A204.1 (cell line): ENCODE measurements around the gene GLYR1.
"Not testable (repeated sequence)": the region's sequence is repeated elsewhere in the genome, so short reads cannot be mapped to it uniquely, and the experiment has no call there.

Source experiments
- FAIRE-seq: peaks from 2 replicates; lab custom pipeline; 2012; peaks lifted over from hg19 to GRCh38; lab: Jason Lieb, UNC

Gene GLYR1

DNA sequence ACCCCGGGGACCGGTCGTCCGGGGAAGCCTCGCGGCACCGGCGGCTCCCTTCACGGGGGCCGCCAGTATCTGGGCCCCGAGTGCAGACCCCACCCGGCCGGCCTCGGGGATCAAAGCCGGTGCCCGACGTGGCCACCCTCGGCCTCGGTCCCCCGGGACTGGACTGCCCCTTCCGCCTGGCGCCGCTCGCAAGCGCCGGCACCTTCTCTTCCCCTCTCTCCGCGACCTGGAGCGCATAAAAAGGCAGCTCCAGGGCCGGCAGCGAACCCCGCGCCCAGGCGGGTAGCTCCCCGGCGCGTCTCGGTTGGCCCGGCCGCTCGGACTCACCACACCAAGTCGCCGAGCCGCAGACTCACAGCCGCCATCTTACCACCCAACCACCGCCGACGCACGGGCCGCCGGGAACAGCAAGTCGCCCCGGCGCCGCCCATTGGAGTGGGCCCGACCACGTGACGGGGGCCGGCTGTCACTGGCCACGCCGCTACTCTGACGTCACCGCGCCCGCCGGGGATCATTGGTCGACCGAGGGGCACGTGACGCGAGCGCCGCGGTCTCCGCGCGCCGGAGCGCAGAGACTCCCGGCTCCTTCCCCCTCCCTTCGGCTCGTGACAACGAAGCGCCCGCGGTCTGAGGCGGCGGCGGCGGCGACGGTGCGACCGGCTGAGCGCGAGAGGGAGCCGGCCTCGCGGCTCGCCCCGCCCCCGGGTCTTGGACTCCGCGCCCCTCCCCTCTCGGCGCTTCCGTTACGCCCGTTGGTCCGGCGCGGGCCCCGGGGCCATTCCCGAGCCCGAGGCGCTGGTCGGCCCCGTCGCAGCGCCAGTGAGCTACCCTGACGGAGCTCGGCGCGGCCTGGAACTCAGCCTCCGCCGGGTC is at the start of gene GLYR1, which contains the start of gene UBN1:
TSS of gene GLYR1 (minus strand) at position 388 of the 873 bp plus-strand sequence. CDS start at position 365, 23 bp downstream.
TSS of gene UBN1 (plus strand) at position 581 of the 873 bp plus-strand sequence. CDS start 5,437 bp downstream, outside the sequence.
- FAIRE-seq = no peak

DNA sequence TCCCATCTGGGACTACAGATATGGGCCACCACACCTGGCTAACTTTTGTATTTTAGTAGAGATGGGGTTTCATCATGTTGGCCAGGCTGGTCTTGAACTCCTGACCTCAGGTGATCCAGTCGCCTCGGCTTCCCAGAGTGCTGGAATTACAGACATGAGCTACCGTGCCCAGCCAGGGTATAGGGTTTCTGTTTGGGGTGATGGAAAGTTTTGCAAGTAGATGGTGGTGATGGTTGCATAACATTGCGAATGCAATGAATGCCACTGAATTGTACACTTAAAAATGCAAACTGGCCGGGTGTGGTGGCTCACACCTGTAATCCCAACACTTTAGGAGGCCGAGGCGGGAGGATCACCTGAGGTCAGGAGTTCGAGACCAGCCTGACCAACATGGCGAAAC is 49.7 kb upstream of the GLYR1 start:
- not testable (repeated sequence) for FAIRE-seq

DNA sequence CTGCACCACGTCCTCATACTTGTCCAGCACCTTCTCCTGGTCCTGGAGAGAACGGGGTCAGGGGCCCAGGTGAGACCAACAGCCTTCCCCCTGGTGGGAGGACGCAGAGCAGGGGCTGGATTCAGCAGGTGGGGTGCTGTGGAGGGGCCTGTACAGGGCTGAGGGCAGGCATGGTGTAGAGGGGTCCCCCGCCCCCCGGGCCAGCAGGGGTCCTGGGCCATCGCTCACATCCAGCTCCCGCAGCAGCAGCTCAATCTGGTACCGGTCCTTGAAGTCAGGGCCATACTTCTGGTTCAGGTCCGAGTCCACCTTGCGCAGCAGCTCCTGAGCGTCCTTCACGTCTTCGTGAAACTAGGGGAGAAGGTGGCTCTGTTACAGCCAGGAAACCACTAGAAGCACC is 48.3 kb upstream of the GLYR1 start:
- no peak for FAIRE-seq

DNA sequence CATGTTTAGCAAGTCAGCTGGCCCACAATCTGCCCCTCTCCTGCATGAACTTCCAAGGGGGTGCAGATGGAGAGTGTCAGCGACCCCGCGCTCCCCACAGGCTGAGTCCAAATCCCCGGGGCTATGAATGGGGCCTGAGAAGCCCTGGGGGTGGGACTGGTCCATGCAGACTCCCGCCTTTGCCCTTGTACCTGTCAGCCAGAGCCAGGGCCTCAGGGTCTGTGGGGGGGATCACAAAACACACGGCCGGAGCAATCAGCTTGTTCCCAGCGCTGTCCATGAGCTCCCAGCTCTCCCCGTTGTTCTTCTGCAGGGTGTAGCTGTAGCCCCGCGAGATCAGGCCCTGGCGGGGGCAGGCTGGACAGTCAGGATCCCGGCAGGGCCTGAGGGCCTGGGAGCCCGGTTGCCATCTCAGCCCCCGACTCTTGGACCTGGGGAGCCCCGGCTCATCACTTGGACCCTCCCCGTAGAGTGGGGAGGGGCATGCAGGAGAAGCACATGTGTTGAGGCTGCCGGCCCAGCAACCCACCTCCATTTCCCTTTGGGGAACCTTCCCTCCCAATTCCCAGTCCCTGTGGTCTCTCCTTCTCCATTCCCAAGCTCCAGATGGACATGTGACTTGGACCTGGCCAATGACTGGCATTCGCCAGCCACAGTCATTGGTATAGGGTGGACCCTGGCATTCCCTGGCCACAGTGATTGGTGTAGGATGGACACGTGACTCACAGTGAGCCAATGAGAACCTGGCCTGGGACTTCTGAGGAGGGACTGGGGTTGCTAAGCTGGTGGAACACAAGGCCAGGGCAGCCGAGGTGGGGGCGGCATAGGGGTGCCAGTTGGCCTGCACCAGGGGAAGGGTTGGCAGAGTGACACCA is 47.4 kb upstream of the GLYR1 start:
- FAIRE-seq = no peak

DNA sequence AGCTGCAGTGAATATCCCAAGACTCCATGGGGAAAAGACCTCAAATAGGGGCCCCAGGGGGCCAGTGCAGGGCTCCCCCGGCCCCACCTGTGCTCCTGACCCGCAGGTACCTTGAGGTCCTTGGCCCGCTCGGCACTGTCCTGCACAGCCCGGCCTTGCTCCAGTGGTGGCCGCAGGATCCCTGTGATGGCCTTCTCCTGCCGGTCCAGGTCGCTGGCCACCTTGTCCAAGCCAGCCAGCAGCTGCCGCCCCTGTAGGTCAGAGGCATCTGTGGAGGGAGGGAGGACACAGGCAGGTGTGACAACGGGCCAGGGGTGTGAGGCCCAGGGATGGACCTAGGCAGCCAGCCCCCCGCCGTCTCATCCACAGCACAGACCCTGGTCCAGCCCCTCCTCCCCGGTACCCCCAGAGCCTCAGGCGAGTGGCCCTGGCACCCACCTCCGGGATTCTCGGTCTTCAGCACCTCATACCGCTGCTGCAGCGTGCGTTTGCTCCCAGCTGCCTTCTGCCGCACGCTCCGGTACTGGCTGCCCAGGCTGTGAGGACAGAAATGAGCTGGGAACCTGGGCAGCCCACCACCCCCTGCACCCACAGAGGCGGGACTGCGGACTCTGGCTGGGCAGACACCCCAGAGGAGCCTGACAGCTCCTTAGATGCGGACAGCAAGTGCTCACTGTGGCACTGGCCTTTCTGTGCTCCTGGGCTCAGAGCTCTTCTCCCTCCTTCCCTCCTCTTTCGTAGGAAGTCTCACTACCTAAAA is 46.2 kb upstream of the GLYR1 start:
- FAIRE-seq = no peak

DNA sequence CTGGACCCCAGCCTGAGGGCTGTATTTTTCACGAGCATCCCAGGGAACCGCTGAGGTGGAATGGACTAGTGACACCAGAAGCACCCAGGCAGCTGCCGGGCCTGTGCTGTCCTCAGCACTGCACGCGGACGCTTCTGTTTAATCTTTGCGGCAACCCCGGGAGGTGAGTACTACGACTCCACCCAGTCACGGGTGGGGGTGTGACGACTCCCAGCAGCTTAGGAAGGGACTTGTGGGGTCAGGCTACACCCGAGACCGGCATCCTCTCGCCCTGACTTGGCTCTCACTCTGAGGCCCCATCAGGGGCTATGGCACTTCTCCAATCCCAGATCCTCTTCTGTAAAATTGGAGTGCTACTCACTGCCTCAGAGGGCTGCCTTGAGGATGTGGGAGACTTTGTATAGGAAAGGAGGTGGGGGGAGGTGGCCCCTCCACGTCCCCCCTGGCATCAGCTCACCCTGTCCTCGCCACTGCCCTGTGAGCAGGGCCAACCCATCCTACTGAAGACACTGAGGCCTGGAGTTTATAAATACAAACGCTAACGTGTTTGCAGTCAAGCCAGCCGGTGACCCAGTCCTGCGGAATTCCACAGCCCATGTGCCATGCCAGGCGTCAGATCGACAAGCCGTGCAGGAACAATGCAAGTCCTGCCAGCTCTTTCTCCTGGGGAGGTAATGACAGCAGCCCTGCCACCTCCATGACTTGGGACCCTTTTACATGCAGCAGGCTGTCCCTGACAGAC is 45.4 kb upstream of the GLYR1 start:
- no peak for FAIRE-seq

DNA sequence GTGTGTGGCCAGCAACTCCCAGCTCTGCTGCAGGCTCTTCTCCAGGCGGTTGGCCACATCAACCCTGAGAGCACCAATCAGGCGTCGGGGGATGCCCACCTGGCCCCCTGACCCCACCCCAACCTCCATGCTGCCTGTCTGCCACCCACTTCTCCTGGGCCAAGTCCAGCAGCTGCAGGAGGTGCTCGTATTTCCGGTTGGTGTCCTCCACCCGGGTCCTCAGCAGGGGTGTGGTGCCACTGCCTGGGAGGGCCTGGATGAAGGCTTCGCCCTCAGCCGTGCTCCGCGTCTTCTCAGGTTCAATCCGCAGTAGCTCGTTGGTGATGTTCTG is 44.8 kb upstream of the GLYR1 start:
- no peak for FAIRE-seq

DNA sequence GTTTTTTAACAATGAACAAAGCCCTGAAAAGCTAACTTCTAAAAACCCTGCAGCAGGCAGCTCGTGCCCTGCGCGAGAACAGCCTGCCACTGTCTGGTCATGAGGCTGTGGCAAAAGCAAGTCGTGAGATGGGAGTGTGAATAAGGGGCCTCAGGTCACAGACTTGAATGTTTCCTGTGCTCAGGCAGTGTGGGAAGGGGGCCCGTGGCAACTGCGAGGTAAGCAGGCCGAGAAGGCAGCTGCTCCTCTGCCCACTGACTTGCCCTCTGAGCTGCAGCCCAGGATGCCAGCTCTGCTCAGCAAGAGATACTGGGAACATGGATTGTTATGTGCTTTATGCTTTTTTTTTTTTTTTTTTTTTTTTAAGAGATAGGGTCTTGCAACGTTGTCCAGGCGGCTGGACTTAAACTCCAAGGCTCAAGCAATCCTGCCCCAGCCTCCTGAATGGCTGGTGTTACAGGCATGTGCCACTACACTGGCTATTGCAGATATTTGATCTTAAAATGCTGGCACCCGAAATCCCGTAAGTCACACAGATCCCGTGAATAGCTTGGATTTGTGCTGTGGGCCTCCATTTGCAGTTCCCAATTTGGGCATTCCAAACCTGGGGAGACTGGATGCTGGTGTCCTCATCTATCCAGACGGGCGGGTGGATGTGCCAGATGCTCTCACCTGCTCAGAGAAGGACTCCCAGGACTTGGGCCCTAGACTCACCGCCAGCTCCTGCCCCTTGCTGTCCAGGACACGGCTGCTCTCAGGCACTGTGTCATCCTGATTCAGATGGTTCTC is 44.2 kb upstream of the GLYR1 start:
- no peak for FAIRE-seq

DNA sequence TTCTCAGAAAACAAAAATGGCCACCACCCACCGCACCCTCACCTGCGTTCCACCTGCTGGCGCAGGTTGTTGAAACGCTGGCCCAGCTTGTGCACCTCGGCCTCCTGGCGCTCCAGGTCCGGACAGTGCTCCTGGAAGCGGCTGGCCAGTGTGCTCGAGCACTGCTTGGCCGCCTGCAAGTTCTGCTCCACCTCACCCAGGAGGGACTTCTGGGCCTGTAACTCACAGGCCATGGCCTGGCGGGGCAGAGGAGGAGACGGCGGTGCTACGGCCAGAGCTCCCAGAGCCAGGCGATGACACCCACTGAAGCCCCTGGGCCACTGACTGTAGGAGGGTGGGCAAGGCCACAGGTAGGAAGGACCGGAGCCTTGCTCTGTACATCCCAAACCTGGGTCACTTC is 43.6 kb upstream of the GLYR1 start:
- no peak for FAIRE-seq

DNA sequence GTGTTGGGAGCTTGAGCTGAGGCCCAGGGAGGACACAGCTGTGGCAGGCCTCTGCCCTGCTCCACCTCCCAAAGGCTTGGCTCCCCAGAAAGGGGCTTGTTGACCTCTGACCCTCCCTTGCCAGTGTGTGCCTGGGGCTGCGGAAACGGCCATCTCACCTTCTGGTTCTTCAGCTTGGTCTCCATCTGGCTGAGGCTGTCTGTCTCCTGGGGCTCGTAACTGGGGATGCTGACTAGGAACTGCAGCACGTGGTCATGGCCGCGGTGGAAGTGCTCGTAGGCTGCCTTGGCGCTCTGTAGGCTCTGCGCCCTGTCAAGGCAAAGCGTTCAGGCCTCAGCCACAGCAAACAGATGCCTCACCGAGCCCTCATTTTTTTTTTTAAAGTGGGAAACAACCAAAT is 42.9 kb upstream of the GLYR1 start:
- no peak for FAIRE-seq

DNA sequence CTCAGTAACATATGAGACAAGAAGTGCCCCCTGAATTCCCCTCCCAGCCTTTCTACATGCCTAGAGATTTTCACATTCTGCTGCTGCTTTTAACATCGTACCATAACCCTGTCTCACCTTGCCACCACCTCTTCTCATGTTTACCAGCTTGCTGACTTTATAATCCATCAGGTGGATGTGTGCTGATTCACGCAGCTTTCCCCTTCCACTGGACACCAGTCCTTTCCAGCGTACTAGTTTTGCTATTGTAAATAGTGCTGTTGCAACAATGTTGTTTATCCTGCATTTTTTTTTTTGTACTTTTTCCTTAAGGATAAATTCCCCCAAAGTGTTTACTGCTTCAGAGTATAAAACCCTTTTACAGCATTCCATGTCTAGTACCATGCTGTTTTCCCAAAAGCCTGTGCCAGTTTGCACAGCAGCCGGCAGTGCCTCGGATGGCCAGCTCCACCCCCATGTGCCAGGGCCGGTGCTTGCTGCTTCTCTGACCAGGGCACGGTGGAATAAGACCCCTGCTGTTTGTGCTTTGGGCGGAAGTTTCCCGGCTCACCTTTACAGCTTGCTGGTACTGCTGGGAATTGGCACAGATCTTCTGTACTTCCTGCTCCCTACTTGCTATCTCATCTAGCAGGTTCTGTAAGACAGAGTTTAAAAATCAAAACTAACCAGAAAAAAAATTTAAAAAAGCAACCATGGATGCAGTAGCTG is 41.5 kb upstream of the GLYR1 start:
- no peak for FAIRE-seq

DNA sequence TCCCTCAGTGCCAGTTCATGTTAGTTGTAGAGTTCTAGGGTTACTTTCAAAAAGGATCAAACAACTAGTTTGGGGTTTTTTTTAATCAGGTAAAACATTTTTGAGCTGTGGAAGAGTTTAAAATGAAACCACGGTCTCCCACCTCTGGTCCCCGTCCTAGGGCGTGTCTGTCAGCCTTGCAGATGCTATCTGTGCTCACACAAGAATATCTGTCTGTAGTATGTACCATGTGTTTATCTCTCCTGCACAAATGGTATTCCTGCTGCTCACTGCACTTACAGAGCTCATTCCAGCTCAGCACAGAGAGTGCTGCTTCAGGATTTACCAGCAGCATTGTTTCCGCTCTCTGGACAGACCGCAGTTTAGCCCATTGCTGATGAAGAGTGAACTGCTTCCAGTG is 39.1 kb upstream of the GLYR1 start:
- no peak for FAIRE-seq

DNA sequence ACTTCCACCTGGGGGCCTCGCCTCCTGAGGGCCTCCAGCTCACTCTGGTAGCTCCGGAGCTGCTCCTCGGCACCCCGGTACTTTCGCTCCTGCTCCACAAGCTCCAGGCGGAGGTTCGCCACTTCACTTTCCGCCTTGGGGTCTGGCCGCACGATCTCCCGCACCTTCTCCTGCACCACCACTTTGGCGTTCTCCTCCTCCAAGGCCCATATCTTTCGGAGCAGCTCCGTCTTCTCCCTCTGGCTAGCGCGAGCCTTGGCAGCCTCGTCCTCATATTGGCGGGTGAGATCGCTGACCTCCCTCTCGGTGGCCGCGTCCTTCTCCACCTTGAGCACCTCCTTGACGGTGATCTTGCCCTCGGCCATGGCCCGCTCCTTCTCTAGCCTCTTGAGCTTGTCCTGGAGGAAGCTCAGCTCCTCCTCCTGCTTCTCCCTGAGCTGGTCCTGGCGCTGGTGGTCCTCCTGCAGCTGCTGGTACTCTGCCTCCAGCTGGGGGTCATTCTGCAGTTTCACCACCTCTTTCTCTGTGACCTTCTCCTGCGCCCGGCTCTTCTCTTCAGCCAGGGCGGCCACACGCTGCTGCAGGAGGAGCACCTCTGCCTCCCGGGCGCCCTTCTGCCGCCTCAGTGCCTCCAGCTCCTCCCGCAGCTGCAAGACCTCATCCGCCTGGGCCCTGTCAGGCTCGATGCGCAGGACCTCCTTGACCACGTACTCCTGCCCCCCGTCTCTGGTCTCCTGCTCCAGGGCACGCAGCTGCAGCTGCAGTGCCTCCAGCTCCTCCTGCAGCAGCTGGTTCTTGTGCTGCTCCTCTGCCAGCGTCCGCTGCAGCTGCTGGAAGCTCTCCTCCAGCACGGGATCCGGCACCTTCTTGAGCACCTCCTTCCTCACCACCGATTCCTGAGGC is 38.1 kb upstream of the GLYR1 start:
- no peak for FAIRE-seq

DNA sequence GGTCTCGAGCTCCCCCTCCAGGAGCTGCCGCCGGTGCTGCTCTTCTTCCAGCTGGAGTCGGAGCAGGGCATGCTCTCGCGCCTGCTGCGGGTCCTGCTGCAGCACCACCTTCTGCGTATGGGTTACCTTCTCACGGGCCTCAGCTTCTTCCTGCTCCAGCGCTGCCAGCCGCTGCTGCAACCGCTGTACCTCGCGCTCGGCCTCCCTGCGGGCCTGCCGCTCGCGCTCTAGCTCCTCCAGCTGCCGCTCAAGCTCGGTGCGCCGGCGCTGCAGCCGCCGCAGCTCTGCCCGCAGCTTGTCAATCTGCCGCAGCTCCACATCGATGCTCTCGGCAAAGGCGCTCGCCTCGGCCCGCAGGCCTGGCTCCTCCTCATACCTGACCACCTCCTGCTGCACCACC is 37.1 kb upstream of the GLYR1 start:
- no peak for FAIRE-seq

DNA sequence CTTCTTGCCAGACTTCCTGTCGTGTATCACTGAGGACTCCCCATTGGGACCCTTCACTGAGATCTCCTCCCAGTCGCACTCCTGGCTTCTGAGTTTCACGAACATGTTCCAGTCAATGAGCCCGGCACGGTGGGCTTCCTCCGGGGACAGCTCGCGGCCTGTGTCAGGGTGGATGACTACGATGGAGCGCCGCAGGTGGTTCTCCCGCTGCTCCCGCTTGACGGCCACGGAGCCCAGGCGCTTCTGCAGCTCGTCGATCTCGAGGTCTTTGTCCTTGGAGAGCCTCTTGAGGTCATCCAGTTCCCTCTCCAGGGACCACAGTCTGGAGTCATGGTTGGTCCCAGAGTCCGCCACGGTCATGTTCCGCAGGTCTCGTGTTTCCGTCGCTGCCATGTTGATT is 36.4 kb upstream of the GLYR1 start:
- FAIRE-seq = no peak

DNA sequence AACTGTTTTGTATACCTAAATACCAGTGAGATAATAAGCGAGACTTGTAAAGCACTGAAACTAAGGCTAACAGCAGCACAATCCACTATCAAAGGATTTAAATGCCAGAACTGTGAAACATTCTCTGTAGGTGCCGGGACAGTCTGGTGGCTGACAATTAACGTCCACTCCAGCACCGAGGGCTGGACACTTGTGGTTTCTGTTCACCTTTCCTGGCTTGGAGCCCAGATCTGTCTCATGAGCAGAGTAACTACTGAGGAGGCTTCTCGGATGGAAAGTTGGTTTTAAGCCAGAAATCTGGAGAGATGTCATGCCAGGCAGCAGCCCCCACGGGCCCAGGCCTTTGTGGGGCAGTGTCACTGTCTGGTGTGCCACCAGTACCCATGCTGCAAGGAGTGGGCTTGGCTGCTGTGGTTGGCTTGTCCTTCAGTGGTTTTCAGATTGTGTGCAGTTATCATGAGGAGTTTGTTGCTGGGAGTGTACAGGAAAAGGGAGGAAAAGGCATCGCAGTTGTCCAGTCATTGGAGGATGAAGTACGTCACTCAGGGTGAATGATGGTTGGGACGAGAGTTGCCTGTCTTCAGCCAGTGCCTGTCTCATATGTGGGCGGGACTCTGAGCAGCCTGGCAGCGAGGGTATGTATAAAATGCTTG is 35.7 kb upstream of the GLYR1 start:
- no peak for FAIRE-seq

DNA sequence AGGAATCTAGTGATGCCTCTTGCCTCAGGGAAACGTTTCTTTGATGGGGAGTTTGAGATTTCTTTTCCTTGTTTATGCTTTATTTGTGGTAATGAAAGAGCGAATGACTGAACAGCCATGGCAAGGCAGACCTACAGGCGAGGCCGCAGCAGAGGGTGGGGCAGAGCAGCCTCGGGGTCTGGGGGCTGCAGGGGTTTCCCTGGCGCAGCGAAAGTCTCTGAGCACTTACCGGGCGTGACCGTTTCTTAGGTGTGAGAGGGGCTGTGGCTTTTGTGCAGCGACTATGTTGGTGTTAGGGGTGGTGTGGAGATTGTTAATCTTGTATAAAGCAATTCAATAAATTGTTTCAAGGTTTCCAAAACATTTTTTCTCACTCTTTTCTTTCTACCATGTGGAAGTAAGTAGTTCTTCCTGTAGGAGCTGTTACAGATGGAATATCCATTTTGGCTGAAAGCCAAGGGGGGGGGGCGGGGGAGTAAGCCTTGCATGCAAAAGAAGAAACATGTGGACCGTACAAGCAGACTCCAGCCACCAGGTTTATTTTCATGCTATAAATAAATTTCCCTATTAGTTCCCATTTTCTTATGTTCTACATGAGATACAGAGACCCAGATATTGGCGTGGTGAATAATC is 35.0 kb upstream of the GLYR1 start:
- FAIRE-seq = no peak

DNA sequence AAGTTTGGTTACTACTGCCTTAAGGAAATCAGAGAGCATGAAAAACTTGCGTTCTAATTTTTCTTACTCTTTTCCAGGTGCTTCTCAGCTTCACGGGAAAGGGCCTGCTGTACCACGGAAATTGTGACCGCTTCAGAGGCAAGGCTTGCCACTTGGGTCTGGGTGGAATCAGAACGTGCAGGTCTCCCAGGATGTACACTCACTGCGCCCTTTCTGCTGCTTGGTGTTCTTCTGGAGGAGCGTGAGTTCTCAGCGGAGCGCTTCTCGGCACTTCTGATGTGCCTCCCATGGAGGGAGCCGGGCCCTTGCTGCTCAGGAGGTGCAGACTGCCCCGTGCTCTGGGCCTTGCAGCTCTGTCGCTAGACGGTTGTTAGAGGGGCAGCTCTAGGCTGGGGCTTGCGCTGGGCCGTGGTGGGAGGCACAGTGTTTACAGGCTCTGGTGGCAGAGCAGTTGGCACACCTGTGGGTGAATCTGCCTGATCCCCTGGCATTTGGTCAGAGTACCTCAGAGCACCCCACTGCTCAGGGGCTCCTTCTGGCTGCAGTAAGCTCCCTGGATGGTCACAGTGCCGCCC is 33.0 kb upstream of the GLYR1 start:
- FAIRE-seq = no peak
